Lower lobe of right lung (tissue), 2 donors: Measurements from ENCODE around the gene UBQLN3. TPM values are rescaled to one million over a fixed set of nuclear protein-coding genes. Genes with fewer than 3 reads are reported as not detected.

Experiments used
- ATAC-seq, 2 donors: fragments of 200-7000 bp; cut with Tn5 transposase; one replicate each; pipeline ENCODE4 v1.9.1; 2020 to 2022; ENCODE audit warnings: mild to moderate bottlenecking in 2 of 2, moderate library complexity in 2 of 2
- DNase-seq: peaks from one replicate; pipeline ENCODE4 v3.0.0-alpha.2; 2020
- H3K27ac ChIP-seq: fragments of 200-600 bp; one replicate; pipeline ENCODE4 v1.8.0; 2022
- H3K27me3 ChIP-seq: fragments of 200-600 bp; one replicate; pipeline ENCODE4 v1.8.0; 2022; ENCODE audit warnings: low read depth
- H3K36me3 ChIP-seq: fragments of 200-600 bp; one replicate; pipeline ENCODE4 v1.8.0; 2022; ENCODE audit warnings: mild to moderate bottlenecking
- H3K4me1 ChIP-seq: fragments of 200-600 bp; one replicate; pipeline ENCODE4 v1.8.0; 2022
- H3K4me3 ChIP-seq: fragments of 200-600 bp; one replicate; pipeline ENCODE4 v1.8.0; 2022; ENCODE audit warnings: mild to moderate bottlenecking
- H3K9me3 ChIP-seq: fragments of 200-600 bp; one replicate; pipeline ENCODE4 v1.8.0; 2022
- CTCF ChIP-seq: fragments of 200-600 bp; IDR thresholded peaks from one replicate; pipeline ENCODE4 v1.8.0; 2022; ENCODE audit warnings: antibody characterized with exemption, mild to moderate bottlenecking
- intact Hi-C: fragments of 100-400 bp; cut with DNase I; formaldehyde crosslinking; loops from one replicate; pipeline ENCODE4 v1.11.0; 2022
- total RNA-seq: library from RNA; stranded (reverse); fragmentation: NEBNext Ultra II Directional; extraction: Animal tissue kit (Norgen Biotek cat#: 25700); gene quantifications from one replicate; pipeline ENCODE4 v1.2.1, GENCODE V29; 2021
- donor health status: DM: no; HTN: yes; CAD: no; lungs with severe emphysema.

The UBQLN3 gene
- total RNA-seq, 1 donor from 2014 or later, result 0.50 TPM

GRCh38 chr11:5489576-5490357, 20.0 kb downstream of the UBQLN3 start:
- Histone ChIP-seq H3K27ac (no peak overlapping the region), H3K36me3 (no peaks in the 10 kb centered on the region), H3K4me3 (no peak overlapping the region), H3K4me1 (no peaks in the 10 kb centered on the region), H3K9me3 (no peaks in the 10 kb centered on the region), H3K27me3 (no peaks in the 10 kb centered on the region)
- no peak for TF ChIP-seq CTCF
- DNase-seq, result no peak
- intact Hi-C loops, result no loop called here
- no peak for ATAC-seq

- no peaks in the 10 kb centered on the region for H3K36me3 ChIP-seq
- no peaks in the 10 kb centered on the region for H3K27me3 ChIP-seq
- H3K27ac ChIP-seq, result no peak overlapping the region
- no peaks in the 10 kb centered on the region for H3K9me3 ChIP-seq
- H3K4me1 ChIP-seq, result no peaks in the 10 kb centered on the region
- H3K4me3 ChIP-seq, result no peak overlapping the region
- intact Hi-C loops, result no loop called here
- TF ChIP-seq CTCF, result no peak
- DNase-seq (no peak), ATAC-seq (no peak)
Measured at GRCh38 chr11:5488798-5489399, 20.9 kb downstream of the UBQLN3 start.

- Histone ChIP-seq H3K36me3 (no peaks in the 10 kb centered on the region), H3K9me3 (no peaks in the 10 kb centered on the region), H3K4me1 (no peaks in the 10 kb centered on the region), H3K4me3 (no peak within 1 kb of the TSS), H3K27ac (no peak within 1 kb of the TSS), H3K27me3 (no peaks in the 10 kb centered on the region)
- TF ChIP-seq CTCF, result no peak
- intact Hi-C loops, result no loop called here
- ATAC-seq, result no peak
- DNase-seq, result no peak
Measured at GRCh38 chr11:5488385-5488784, 21.4 kb downstream of the UBQLN3 start, which contains the start of gene OR52D1. Gene OR52D1 (plus strand): TSS chr11:5488685. CDS start chr11:5488707, 22 bp downstream.

- no peak for TF ChIP-seq CTCF
- Histone ChIP-seq H3K9me3 (no peaks in the 10 kb centered on the region), H3K36me3 (no peaks in the 10 kb centered on the region), H3K27me3 (no peaks in the 10 kb centered on the region), H3K27ac (no peak overlapping the region), H3K4me3 (no peak overlapping the region), H3K4me1 (no peaks in the 10 kb centered on the region)
- ATAC-seq (no peak), DNase-seq (no peak)
- intact Hi-C loops, result no loop called here
Measured at GRCh38 chr11:5486421-5486820, 23.3 kb downstream of the UBQLN3 start.

GRCh38 chr11:5486003-5486402, 23.8 kb downstream of the UBQLN3 start:
- intact Hi-C loops, result no loop called here
- H3K27ac ChIP-seq, result no peak overlapping the region
- H3K4me3 ChIP-seq, result no peak overlapping the region
- H3K36me3 ChIP-seq, result no peaks in the 10 kb centered on the region
- no peak for ATAC-seq
- no peak for DNase-seq
- H3K27me3 ChIP-seq, result no peaks in the 10 kb centered on the region
- H3K9me3 ChIP-seq, result no peaks in the 10 kb centered on the region
- H3K4me1 ChIP-seq, result no peaks in the 10 kb centered on the region
- no peak for TF ChIP-seq CTCF
